Measurements from ENCODE around the gene ALK. TPM values are rescaled to one million over a fixed set of nuclear protein-coding genes. Genes with fewer than 3 reads are reported as not detected.

ALK gene
- total RNA-seq, 1 experiment from 2014 or later: 0.87 TPM

DNA sequence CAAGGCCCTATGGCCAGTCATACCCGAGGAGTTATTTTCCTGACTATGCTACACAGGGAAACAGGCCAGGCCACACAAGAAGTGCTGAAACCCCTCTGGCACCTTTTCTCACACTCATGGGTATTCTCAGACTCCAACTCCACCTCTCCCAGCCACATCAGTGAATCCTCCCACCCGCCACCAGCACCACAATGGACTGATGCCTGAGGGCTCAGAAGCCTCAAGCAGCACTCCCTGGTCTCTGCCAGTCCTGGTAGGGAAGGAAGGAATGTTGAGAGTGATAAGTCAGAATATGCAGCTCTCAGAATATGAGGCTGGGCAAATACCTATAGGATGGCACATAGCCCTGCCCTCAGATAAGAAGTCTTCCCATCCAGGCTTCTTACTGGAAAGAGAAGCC lies 391.1 kb downstream of the ALK start:
- H3K4me3 ChIP-seq (ENCODE audit: low read length): no peak overlapping the region
- CTCF ChIA-PET: no interaction called here
- H3K9ac ChIP-seq (ENCODE audit: low read length): no peak overlapping the region
- DNase-seq (peak; percentile 20), ATAC-seq (no peak)
- H3K9me3 ChIP-seq (ENCODE audit: low read length): no peaks in the 10 kb centered on the region
- no peaks in the 10 kb centered on the region for H4K20me1 ChIP-seq (ENCODE audit: low read length)
- no peaks in the 10 kb centered on the region for H3K9me2 ChIP-seq (replicated peaks; ENCODE audit: low read length)
- no peaks in the 10 kb centered on the region for H3K79me2 ChIP-seq (ENCODE audit: low read length)
- POLR2A ChIA-PET (ENCODE audit: unreplicated experiment): no interaction called here
- TF ChIP-seq EZH2phosphoT487 (IDR thresholded peaks at IDR 0.05; ENCODE audit: borderline replicate concordance, low read length) (no peak), EZH2 (IDR thresholded peaks at IDR 0.05; ENCODE audit: low read length, unreplicated experiment) (no peak)
- TF ChIP-seq, protein P1, sequence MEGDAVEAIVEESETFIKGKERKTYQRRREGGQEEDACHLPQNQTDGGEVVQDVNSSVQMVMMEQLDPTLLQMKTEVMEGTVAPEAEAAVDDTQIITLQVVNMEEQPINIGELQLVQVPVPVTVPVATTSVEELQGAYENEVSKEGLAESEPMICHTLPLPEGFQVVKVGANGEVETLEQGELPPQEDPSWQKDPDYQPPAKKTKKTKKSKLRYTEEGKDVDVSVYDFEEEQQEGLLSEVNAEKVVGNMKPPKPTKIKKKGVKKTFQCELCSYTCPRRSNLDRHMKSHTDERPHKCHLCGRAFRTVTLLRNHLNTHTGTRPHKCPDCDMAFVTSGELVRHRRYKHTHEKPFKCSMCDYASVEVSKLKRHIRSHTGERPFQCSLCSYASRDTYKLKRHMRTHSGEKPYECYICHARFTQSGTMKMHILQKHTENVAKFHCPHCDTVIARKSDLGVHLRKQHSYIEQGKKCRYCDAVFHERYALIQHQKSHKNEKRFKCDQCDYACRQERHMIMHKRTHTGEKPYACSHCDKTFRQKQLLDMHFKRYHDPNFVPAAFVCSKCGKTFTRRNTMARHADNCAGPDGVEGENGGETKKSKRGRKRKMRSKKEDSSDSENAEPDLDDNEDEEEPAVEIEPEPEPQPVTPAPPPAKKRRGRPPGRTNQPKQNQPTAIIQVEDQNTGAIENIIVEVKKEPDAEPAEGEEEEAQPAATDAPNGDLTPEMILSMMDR (conservative IDR thresholded peaks at IDR 0.05; ENCODE audit: low read depth, low read length): no peak
- intact Hi-C loops (cut with micrococcal nuclease): no loop called here
- H3K4me1 ChIP-seq (ENCODE audit: insufficient read depth, low read length): peaks cover 5% of the 10 kb centered on the region; the same call in 1 of the 2 replicates
- no peaks in the 10 kb centered on the region for H3K36me3 ChIP-seq (ENCODE audit: low read depth, low read length)
- no peak overlapping the region for H3K4me2 ChIP-seq (ENCODE audit: low read length)
- H3F3A ChIP-seq (ENCODE audit: low read length, unreplicated experiment): no peaks in the 10 kb centered on the region
- H2AFZ ChIP-seq (ENCODE audit: low read length): no peak overlapping the region
- BruUV-seq (replicated peaks): no TSS peak
- H3K27me3 ChIP-seq (ENCODE audit: low read length): no peaks in the 10 kb centered on the region
- H3K27ac ChIP-seq (ENCODE audit: low read length): no peak overlapping the region

DNA sequence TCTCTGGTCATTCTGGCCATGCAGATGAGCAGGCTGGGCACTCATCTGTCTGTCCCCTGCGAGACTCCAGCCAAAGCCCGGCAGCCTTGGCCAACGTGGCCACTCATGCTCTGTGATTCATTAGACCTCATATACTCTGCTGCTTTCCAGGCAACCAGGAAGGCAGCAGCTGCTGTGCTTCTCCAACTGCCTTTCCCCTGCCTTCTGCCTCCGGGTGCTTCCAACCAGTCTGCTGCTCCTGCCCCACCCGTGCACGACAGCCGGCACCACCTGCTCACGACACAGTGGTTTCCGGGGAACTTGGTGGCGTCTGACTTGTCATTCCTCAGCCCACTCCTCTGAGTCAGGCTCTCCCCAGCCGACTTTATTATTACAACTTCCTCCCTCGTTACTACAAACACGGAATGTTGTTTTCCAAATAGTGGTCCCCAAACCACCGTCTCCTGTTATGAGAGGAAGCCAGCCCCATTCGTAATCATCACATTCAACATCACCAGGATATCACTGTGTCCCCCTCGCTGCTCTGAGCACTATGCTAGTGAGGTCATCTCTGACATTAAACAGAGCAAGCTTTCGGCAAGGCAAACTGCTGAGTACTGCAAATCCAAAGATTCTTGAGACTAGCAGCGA lies 392.4 kb downstream of the ALK start:
- H2AFZ ChIP-seq (ENCODE audit: low read length): peak overlapping the region; percentile 55; the same call in 1 of the 2 replicates
- ChIA-PET CTCF (no interaction called here), POLR2A (ENCODE audit: unreplicated experiment) (no interaction called here)
- peaks cover 9% of the 10 kb centered on the region for H3K4me1 ChIP-seq (ENCODE audit: insufficient read depth, low read length)
- H3K27me3 ChIP-seq (ENCODE audit: low read length): no peaks in the 10 kb centered on the region
- H3K4me2 ChIP-seq (ENCODE audit: low read length): 0 out of 2 replicates have a peak overlapping the region, but pooled peaks have one; percentile 28
- no peaks in the 10 kb centered on the region for H3K79me2 ChIP-seq (ENCODE audit: low read length)
- H3K27ac ChIP-seq (ENCODE audit: low read length): peak overlapping the region; percentile 28
- H3K36me3 ChIP-seq (ENCODE audit: low read depth, low read length): no peaks in the 10 kb centered on the region
- no peak overlapping the region for H3K9ac ChIP-seq (ENCODE audit: low read length)
- intact Hi-C loops (cut with micrococcal nuclease): no loop called here
- H3K4me3 ChIP-seq (ENCODE audit: low read length): no peak overlapping the region
- BruUV-seq (replicated peaks): no TSS peak
- H4K20me1 ChIP-seq (ENCODE audit: low read length): no peaks in the 10 kb centered on the region
- no peaks in the 10 kb centered on the region for H3K9me3 ChIP-seq (ENCODE audit: low read length)
- ATAC-seq: peak; percentile 73
- no peaks in the 10 kb centered on the region for H3K9me2 ChIP-seq (replicated peaks; ENCODE audit: low read length)
- DNase-seq: peak; percentile 52
- H3F3A ChIP-seq (ENCODE audit: low read length, unreplicated experiment): no peaks in the 10 kb centered on the region
- TF ChIP-seq EZH2 (IDR thresholded peaks at IDR 0.05; ENCODE audit: low read length, unreplicated experiment) (no peak), EZH2phosphoT487 (IDR thresholded peaks at IDR 0.05; ENCODE audit: borderline replicate concordance, low read length) (no peak)
- TF ChIP-seq, protein P1 (conservative IDR thresholded peaks at IDR 0.05; ENCODE audit: low read depth, low read length): no peak

DNA sequence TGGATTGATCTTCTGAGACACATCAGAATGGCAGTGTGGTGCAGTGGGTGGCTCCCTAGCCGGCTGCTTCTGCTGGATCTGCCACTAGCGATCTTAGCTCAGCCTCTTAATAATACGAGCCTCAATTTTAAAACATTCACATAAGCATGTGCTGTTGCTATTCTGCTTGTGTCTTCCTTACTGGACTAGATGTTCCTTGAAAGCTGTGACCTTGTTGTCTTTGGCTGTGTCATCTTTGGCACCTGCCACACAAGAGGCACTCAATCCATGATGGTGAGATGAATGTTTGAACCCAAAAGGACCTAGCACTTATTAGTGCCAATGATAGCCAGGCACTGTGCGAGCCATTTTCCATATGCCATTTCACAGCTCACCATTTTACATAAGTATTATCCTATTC lies 393.0 kb downstream of the ALK start:
- intact Hi-C loops (cut with micrococcal nuclease): no loop called here
- Histone ChIP-seq H3K4me3 (ENCODE audit: low read length) (no peak overlapping the region), H3K9me3 (ENCODE audit: low read length) (no peaks in the 10 kb centered on the region), H3K27ac (ENCODE audit: low read length) (peak overlapping the region; percentile 26), H3K4me1 (ENCODE audit: insufficient read depth, low read length) (peaks cover 15% of the 10 kb centered on the region), H3K36me3 (ENCODE audit: low read depth, low read length) (no peaks in the 10 kb centered on the region), H3K79me2 (ENCODE audit: low read length) (no peaks in the 10 kb centered on the region), H3K27me3 (ENCODE audit: low read length) (no peaks in the 10 kb centered on the region), H4K20me1 (ENCODE audit: low read length) (no peaks in the 10 kb centered on the region), H3K9me2 (replicated peaks; ENCODE audit: low read length) (no peaks in the 10 kb centered on the region), H3K9ac (ENCODE audit: low read length) (no peak overlapping the region), H3K4me2 (ENCODE audit: low read length) (0 out of 2 replicates have a peak overlapping the region, but pooled peaks have one; percentile 28), H2AFZ (ENCODE audit: low read length) (peak overlapping the region; percentile 55; the same call in 1 of the 2 replicates), H3F3A (ENCODE audit: low read length, unreplicated experiment) (no peaks in the 10 kb centered on the region)
- ATAC-seq: no peak
- DNase-seq: no peak
- BruUV-seq (replicated peaks): no TSS peak
- POLR2A ChIA-PET (ENCODE audit: unreplicated experiment): no interaction called here
- CTCF ChIA-PET: no interaction called here
- TF ChIP-seq EZH2phosphoT487 (IDR thresholded peaks at IDR 0.05; ENCODE audit: borderline replicate concordance, low read length): no peak
- TF ChIP-seq, protein P1 (conservative IDR thresholded peaks at IDR 0.05; ENCODE audit: low read depth, low read length): no peak
- no peak for TF ChIP-seq EZH2 (IDR thresholded peaks at IDR 0.05; ENCODE audit: low read length, unreplicated experiment)
